Measurements from ENCODE around the gene CFAP97D2. TPM values are rescaled to one million over a fixed set of nuclear protein-coding genes. Genes with fewer than 3 reads are reported as not detected.
"Not testable (repeated sequence)": the region's sequence is repeated elsewhere in the genome, so short reads cannot be mapped to it uniquely, and the experiment has no call there.

Gene CFAP97D2
- total RNA-seq, 1 donor from 2014 or later, result not detected

- DNase-seq, result no peak
- Mint-ChIP-seq H3K27me3 (no peaks in the 10 kb centered on the region), H3K36me3 (ENCODE audit: low read depth) (peaks cover 65% of the 10 kb centered on the region), H3K9me3 (no peaks in the 10 kb centered on the region), H3K4me3 (no peak overlapping the region), H3K27ac (no peak overlapping the region), H3K4me1 (peaks cover 13% of the 10 kb centered on the region)
- intact Hi-C loops (cut with micrococcal nuclease), result no loop called here
Observed at GRCh38 chr13:114257014-114257413, 78.0 kb downstream of the CFAP97D2 start.

GRCh38 chr13:114258589-114258988 lies 79.5 kb downstream of the CFAP97D2 start:
- Mint-ChIP-seq H3K4me3 (no peak overlapping the region), H3K9me3 (no peaks in the 10 kb centered on the region), H3K27me3 (no peaks in the 10 kb centered on the region), H3K36me3 (ENCODE audit: low read depth) (peaks cover 73% of the 10 kb centered on the region), H3K4me1 (peaks cover 21% of the 10 kb centered on the region), H3K27ac (no peak overlapping the region)
- intact Hi-C loops (cut with micrococcal nuclease), result no loop called here
- no peak for DNase-seq

DNA sequence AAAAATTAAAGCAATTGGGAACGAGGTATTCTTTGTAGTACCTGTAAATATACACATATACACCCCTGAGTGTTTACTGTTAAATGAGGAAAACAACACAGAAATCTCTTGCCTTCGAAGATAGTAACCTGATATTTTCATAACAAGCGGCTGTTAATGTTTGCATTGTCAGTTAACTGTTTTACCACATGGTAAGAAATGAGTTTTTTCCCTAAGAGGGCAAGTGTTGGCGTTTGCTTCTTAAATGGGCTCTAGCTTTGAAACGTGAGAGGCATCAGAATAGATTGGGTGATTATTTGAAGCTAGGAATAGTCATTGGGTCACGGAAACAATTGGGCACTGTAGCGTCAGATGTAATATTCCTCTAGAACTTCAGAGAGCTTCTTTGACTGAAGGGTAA lies 80.3 kb downstream of the CFAP97D2 start:
- intact Hi-C loops (cut with micrococcal nuclease), result no loop called here
- no peak overlapping the region for H3K4me3 Mint-ChIP-seq
- peaks cover 24% of the 10 kb centered on the region for H3K4me1 Mint-ChIP-seq

GRCh38 chr13:114259974-114260373 lies 80.9 kb downstream of the CFAP97D2 start:
- Mint-ChIP-seq H3K36me3 (ENCODE audit: low read depth) (peaks cover 67% of the 10 kb centered on the region), H3K4me3 (no peak overlapping the region), H3K27me3 (no peaks in the 10 kb centered on the region), H3K9me3 (no peaks in the 10 kb centered on the region), H3K4me1 (peaks cover 25% of the 10 kb centered on the region), H3K27ac (no peak overlapping the region)
- intact Hi-C loops (cut with micrococcal nuclease), result no loop called here
- no peak for DNase-seq

More for the DNA sequence above, 80.3 kb downstream of the CFAP97D2 start:
- H3K27me3 Mint-ChIP-seq, result no peaks in the 10 kb centered on the region
- no peaks in the 10 kb centered on the region for H3K9me3 Mint-ChIP-seq
- DNase-seq, result no peak
- H3K36me3 Mint-ChIP-seq (ENCODE audit: low read depth), result peaks cover 70% of the 10 kb centered on the region
- H3K27ac Mint-ChIP-seq, result no peak overlapping the region

- Mint-ChIP-seq H3K9me3 (no peaks in the 10 kb centered on the region), H3K4me3 (no peak overlapping the region), H3K36me3 (ENCODE audit: low read depth) (peaks cover 68% of the 10 kb centered on the region), H3K4me1 (peaks cover 26% of the 10 kb centered on the region), H3K27ac (no peak overlapping the region), H3K27me3 (no peaks in the 10 kb centered on the region)
- DNase-seq, result no peak
- intact Hi-C loops (cut with micrococcal nuclease), result no loop called here
Observed at GRCh38 chr13:114260814-114261213, 81.8 kb downstream of the CFAP97D2 start.

GRCh38 chr13:114261328-114261965 lies 82.4 kb downstream of the CFAP97D2 start:
- Mint-ChIP-seq H3K9me3 (no peaks in the 10 kb centered on the region), H3K4me3 (no peak overlapping the region), H3K27ac (peak overlapping the region; percentile 2), H3K27me3 (no peaks in the 10 kb centered on the region), H3K4me1 (peaks cover 24% of the 10 kb centered on the region), H3K36me3 (ENCODE audit: low read depth) (peaks cover 69% of the 10 kb centered on the region)
- no peak for DNase-seq
- intact Hi-C loops (cut with micrococcal nuclease), result no loop called here

- H3K4me3 Mint-ChIP-seq, result peak overlapping the region; percentile 20
- no peaks in the 10 kb centered on the region for H3K9me3 Mint-ChIP-seq
- DNase-seq, result peak; percentile 62
- H3K36me3 Mint-ChIP-seq (ENCODE audit: low read depth), result peaks cover 72% of the 10 kb centered on the region
- peak overlapping the region; percentile 27 for H3K27ac Mint-ChIP-seq
- H3K4me1 Mint-ChIP-seq, result peaks cover 27% of the 10 kb centered on the region
- no peaks in the 10 kb centered on the region for H3K27me3 Mint-ChIP-seq
- intact Hi-C loops (cut with micrococcal nuclease), result no loop called here
Observed at GRCh38 chr13:114263578-114263977, 84.5 kb downstream of the CFAP97D2 start.

DNA sequence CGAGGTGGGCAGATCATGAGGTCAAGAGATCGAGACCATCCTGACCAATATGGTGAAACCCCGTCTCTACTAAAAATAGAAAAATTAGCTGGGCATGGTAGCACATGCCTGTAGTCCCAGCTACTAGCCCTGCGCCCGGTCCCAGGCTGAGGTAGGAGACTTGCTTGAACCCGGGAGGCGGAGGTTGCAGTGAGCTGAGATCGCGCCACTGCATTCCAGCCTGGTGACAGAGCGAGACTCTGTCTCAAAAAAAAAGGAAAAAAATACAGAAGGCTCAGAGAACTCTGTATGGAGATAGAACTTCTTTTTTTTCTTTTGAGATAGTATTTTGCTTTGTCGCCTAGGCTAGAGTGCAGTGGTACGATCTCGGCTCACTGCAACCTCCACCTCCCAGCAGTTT lies 85.3 kb downstream of the CFAP97D2 start:
- H3K4me1 Mint-ChIP-seq, result peaks cover 33% of the 10 kb centered on the region
- DNase-seq; H3K27me3 Mint-ChIP-seq; intact Hi-C loops (cut with micrococcal nuclease); H3K9me3 Mint-ChIP-seq; H3K27ac Mint-ChIP-seq; H3K4me3 Mint-ChIP-seq: not testable (repeated sequence)
- H3K36me3 Mint-ChIP-seq (ENCODE audit: low read depth), result peaks cover 76% of the 10 kb centered on the region

- DNase-seq, result no peak
- peaks cover 33% of the 10 kb centered on the region for H3K4me1 Mint-ChIP-seq
- no peaks in the 10 kb centered on the region for H3K27me3 Mint-ChIP-seq
- no peak overlapping the region for H3K27ac Mint-ChIP-seq
- H3K4me3 Mint-ChIP-seq, result no peak overlapping the region
- peaks cover 73% of the 10 kb centered on the region for H3K36me3 Mint-ChIP-seq (ENCODE audit: low read depth)
- H3K9me3 Mint-ChIP-seq, result no peaks in the 10 kb centered on the region
- intact Hi-C loops (cut with micrococcal nuclease), result no loop called here
Observed at GRCh38 chr13:114264886-114265611, 86.0 kb downstream of the CFAP97D2 start.

GRCh38 chr13:114266241-114266640 lies 87.2 kb downstream of the CFAP97D2 start:
- intact Hi-C loops (cut with micrococcal nuclease), result no loop called here
- Mint-ChIP-seq H3K27me3 (no peaks in the 10 kb centered on the region), H3K9me3 (no peaks in the 10 kb centered on the region), H3K27ac (no peak overlapping the region), H3K36me3 (ENCODE audit: low read depth) (peaks cover 68% of the 10 kb centered on the region), H3K4me1 (peaks cover 33% of the 10 kb centered on the region), H3K4me3 (no peak overlapping the region)
- no peak for DNase-seq

DNA sequence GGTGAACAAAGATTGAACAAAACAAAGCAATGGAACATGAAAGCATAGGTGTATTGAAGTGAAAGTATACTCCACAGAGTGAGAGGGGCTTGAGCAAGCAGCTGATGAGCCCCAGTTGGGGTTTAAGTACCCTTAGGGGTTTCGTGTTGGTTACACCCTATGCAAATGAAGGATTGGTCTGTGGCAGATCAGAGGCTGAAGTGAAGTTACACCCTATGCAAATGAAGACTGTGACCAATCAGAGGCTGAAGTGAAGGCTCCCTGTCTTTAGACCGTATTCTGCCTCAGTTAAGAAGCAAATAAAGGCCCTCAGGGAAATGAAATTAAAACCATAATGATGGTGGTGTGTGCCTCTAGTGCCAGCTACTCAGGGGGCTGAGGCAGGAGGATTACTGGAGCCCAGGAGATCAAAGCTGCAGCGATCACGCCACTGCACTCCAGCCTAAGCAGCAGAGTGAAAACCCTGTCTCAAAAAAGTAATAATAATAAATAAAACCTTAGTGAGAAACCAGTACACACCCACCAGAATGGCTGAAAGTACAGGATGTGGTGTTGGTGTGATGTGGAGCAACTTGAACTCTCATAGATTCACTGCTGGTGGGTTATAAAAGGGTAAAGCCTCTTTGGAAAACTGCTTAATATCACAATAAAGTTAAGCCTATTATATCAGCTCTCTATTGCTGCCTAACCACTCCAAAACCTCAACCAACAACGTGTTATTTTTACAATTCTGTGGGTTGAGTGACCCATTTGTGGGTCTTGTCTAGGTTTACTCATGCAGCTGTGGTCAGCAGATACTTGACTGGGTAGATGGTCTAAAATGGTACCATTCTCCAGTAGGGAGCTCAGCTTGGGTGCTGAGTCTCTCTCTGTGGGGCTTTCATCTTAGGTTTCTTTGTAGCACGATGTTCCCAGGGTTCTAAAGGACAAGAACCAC lies 89.6 kb downstream of the CFAP97D2 start:
- H3K9me3 Mint-ChIP-seq, result no peaks in the 10 kb centered on the region
- H3K4me3 Mint-ChIP-seq, result no peak overlapping the region
- intact Hi-C loops (cut with micrococcal nuclease), result no loop called here
- peaks cover 18% of the 10 kb centered on the region for H3K4me1 Mint-ChIP-seq
- DNase-seq, result no peak
- no peak overlapping the region for H3K27ac Mint-ChIP-seq
- peaks cover 64% of the 10 kb centered on the region for H3K36me3 Mint-ChIP-seq (ENCODE audit: low read depth)
- H3K27me3 Mint-ChIP-seq, result no peaks in the 10 kb centered on the region

- no peak overlapping the region for H3K4me3 Mint-ChIP-seq
- H3K36me3 Mint-ChIP-seq (ENCODE audit: low read depth), result peaks cover 64% of the 10 kb centered on the region
- H3K4me1 Mint-ChIP-seq, result peaks cover 16% of the 10 kb centered on the region
- intact Hi-C loops (cut with micrococcal nuclease), result no loop called here
- H3K27ac Mint-ChIP-seq, result peak overlapping the region; percentile 16
- no peak for DNase-seq
- H3K27me3 Mint-ChIP-seq, result no peaks in the 10 kb centered on the region
- no peaks in the 10 kb centered on the region for H3K9me3 Mint-ChIP-seq
Observed at GRCh38 chr13:114269281-114269770, 90.3 kb downstream of the CFAP97D2 start.

All from activated CD4-positive, alpha-beta T cell treated with anti-CD3 and anti-CD28 coated beads, Interleukin-2, amount 10 ng/mL, durations not matched to agents 24 days and 14 days (primary cell).